ENCODE results near the gene GCAT. TPM values are rescaled to one million over a fixed set of nuclear protein-coding genes. Genes with fewer than 3 reads are reported as not detected.

GCAT gene
- polyA plus RNA-seq, 1 donor (not counting 4 experiments of a cell fraction or from before 2014, with no cell fraction given), result 8.4 TPM

DNA sequence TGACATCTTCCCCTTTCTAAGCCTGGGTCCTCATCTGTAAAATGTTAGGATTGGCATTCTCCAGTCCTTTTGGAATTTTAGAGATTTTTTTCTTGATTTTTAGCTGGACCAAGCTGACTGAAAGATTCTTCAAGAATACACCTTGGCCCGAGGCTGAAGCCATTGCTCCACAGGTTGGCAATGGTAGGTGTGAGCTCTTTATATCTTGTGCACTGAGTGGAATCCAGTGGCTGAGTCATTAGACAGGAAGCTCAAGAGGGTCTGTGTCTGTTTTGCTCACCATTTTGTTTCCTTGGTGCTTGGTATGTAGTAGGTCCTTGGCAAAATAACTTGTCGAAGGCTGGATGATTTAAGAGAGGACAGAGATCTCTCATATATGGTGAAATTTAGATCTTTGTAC, 47.7 kb downstream of the GCAT start:
- no peak overlapping the region for H3K4me3 ChIP-seq (ENCODE audit: control insufficient read depth in 2 of 3, extremely low read depth in 1 of 3, insufficient read depth in 2 of 3, low read depth in 1 of 3, low read length in 3 of 3)
- H3K4me2 ChIP-seq (ENCODE audit: control insufficient read depth, extremely low read depth, insufficient read depth, low read depth, low read length), result no peak overlapping the region
- H3K9ac ChIP-seq (ENCODE audit: control insufficient read depth, extremely low read depth, insufficient read depth, low read length), result no peak overlapping the region
- no peaks in the 10 kb centered on the region for H3K9me3 ChIP-seq (ENCODE audit: control insufficient read depth, low read depth, low read length)
- FAIRE-seq (no peak), DNase-seq (ENCODE audit: low read depth, low spot score) (no peak)
- peaks cover 30 to 43% of the 10 kb centered on the region in 2 experiments for H3K36me3 ChIP-seq (ENCODE audit: control insufficient read depth in 2 of 2, extremely low read depth in 1 of 2, insufficient read depth in 2 of 2, low read length in 2 of 2)
- TF ChIP-seq, protein P1, sequence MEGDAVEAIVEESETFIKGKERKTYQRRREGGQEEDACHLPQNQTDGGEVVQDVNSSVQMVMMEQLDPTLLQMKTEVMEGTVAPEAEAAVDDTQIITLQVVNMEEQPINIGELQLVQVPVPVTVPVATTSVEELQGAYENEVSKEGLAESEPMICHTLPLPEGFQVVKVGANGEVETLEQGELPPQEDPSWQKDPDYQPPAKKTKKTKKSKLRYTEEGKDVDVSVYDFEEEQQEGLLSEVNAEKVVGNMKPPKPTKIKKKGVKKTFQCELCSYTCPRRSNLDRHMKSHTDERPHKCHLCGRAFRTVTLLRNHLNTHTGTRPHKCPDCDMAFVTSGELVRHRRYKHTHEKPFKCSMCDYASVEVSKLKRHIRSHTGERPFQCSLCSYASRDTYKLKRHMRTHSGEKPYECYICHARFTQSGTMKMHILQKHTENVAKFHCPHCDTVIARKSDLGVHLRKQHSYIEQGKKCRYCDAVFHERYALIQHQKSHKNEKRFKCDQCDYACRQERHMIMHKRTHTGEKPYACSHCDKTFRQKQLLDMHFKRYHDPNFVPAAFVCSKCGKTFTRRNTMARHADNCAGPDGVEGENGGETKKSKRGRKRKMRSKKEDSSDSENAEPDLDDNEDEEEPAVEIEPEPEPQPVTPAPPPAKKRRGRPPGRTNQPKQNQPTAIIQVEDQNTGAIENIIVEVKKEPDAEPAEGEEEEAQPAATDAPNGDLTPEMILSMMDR (optimal IDR thresholded peaks at IDR 0.05 in 1 of 3, IDR thresholded peaks at IDR 0.05 in 1 of 3, conservative IDR thresholded peaks at IDR 0.05 in 1 of 3; ENCODE audit: extremely low read depth in 1 of 3, insufficient read depth in 2 of 3, low read length in 3 of 3), result no peak
- TF ChIP-seq EZH2 (IDR thresholded peaks at IDR 0.05; ENCODE audit: low read length), result no peak
- peaks cover 4% of the 10 kb centered on the region for H4K20me1 ChIP-seq (ENCODE audit: control insufficient read depth, extremely low read depth, insufficient read depth, low read length)
- dilution Hi-C loops (cut with MboI; ENCODE audit: extremely low pct_ligation_motif_present, low sequenced_read_pairs), result no loop called here
- no peaks in the 10 kb centered on the region for H3K9me1 ChIP-seq (ENCODE audit: control insufficient read depth, extremely low read depth, insufficient read depth, low read length)
- no peaks in the 10 kb centered on the region for H3K27me3 ChIP-seq (ENCODE audit: control insufficient read depth, extremely low read depth, insufficient read depth, low read length)
- H3K27ac ChIP-seq (ENCODE audit: control insufficient read depth, insufficient read depth, low read length), result no peak overlapping the region
- no peak overlapping the region for H2AFZ ChIP-seq (ENCODE audit: control insufficient read depth, low read length)
- peaks cover 59% of the 10 kb centered on the region for H3K79me2 ChIP-seq (ENCODE audit: control insufficient read depth, insufficient read depth, low read length)
- H3K4me1 ChIP-seq (ENCODE audit: control insufficient read depth, extremely low read depth, insufficient read depth, low read length), result peaks cover 11% of the 10 kb centered on the region

DNA sequence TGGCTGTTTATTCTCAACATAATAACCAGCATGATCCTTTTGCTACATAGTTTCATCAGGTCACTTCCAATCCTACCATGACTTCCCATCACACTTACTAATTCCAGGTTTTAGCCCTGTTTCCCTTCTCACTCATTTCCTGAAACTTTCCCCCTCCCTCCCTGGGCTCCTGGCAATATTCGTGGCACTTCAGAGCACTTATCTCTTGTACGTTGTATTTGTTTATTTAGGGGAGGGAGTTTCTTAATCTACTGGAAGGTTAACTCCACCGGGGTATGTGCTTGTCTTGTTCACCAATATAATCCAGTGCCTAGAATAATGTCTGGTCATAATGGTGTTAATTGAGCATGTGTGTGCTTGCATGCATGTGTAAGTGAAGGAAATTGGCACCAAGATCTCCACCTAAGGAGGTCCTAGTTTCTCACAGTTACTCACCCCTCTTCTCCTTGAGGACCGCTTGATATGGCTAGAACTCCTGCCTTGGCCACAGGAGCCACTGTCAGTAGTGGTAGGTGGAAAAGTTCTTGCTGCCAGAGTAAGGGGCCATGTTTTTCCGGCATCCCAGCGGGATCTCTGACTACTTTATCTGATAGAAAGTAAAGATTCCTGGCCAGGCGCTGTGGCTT, 53.2 kb downstream of the GCAT start:
- no peak for TF ChIP-seq EZH2 (IDR thresholded peaks at IDR 0.05; ENCODE audit: low read length)
- TF ChIP-seq, protein P1 (optimal IDR thresholded peaks at IDR 0.05 in 1 of 3, IDR thresholded peaks at IDR 0.05 in 1 of 3, conservative IDR thresholded peaks at IDR 0.05 in 1 of 3; ENCODE audit: extremely low read depth in 1 of 3, insufficient read depth in 2 of 3, low read length in 3 of 3), result no peak
- no peaks in the 10 kb centered on the region for H3K4me1 ChIP-seq (ENCODE audit: control insufficient read depth, extremely low read depth, insufficient read depth, low read length)
- no peaks in the 10 kb centered on the region for H3K27me3 ChIP-seq (ENCODE audit: control insufficient read depth, extremely low read depth, insufficient read depth, low read length)
- H4K20me1 ChIP-seq (ENCODE audit: control insufficient read depth, extremely low read depth, insufficient read depth, low read length), result no peaks in the 10 kb centered on the region
- no peak overlapping the region for H3K27ac ChIP-seq (ENCODE audit: control insufficient read depth, insufficient read depth, low read length)
- H3K9ac ChIP-seq (ENCODE audit: control insufficient read depth, extremely low read depth, insufficient read depth, low read length), result no peak overlapping the region
- no peak overlapping the region for H3K4me3 ChIP-seq (ENCODE audit: control insufficient read depth in 2 of 3, extremely low read depth in 1 of 3, insufficient read depth in 2 of 3, low read depth in 1 of 3, low read length in 3 of 3)
- peaks cover 32 to 35% of the 10 kb centered on the region in 2 experiments for H3K36me3 ChIP-seq (ENCODE audit: control insufficient read depth in 2 of 2, extremely low read depth in 1 of 2, insufficient read depth in 2 of 2, low read length in 2 of 2)
- dilution Hi-C loops (cut with MboI; ENCODE audit: extremely low pct_ligation_motif_present, low sequenced_read_pairs), result no loop called here
- no peak overlapping the region for H3K4me2 ChIP-seq (ENCODE audit: control insufficient read depth, extremely low read depth, insufficient read depth, low read depth, low read length)
- H3K9me3 ChIP-seq (ENCODE audit: control insufficient read depth, low read depth, low read length), result no peaks in the 10 kb centered on the region
- peaks cover 33% of the 10 kb centered on the region for H3K79me2 ChIP-seq (ENCODE audit: control insufficient read depth, insufficient read depth, low read length)
- DNase-seq (ENCODE audit: low read depth, low spot score), result no peak
- H2AFZ ChIP-seq (ENCODE audit: control insufficient read depth, low read length), result no peak overlapping the region
- no peak for FAIRE-seq
- H3K9me1 ChIP-seq (ENCODE audit: control insufficient read depth, extremely low read depth, insufficient read depth, low read length), result no peaks in the 10 kb centered on the region
